Type B pancreatic cell (in vitro differentiated cells): Measurements from ENCODE around the gene ITGB1BP2. TPM values are rescaled to one million over a fixed set of nuclear protein-coding genes. Genes with fewer than 3 reads are reported as not detected.
"Not testable (repeated sequence)": the region's sequence is repeated elsewhere in the genome, so short reads cannot be mapped to it uniquely, and the experiment has no call there.

Experiments
- DNase-seq: peaks from one replicate; pipeline ENCODE4 v3.0.0; 2021; ENCODE audit warnings: mixed read lengths; ENCODE audit not compliant: unreplicated experiment; ENCODE audit errors: extremely low spot score
- H3K27ac Mint-ChIP-seq: 2 replicates; pipeline ENCODE4 v1.8.0; 2021; ENCODE audit warnings: mild to moderate bottlenecking, mixed read lengths
- H3K27me3 Mint-ChIP-seq: 2 replicates; pipeline ENCODE4 v1.8.0; 2021; ENCODE audit warnings: mixed read lengths
- H3K36me3 Mint-ChIP-seq: 2 replicates; pipeline ENCODE4 v1.8.0; 2021; ENCODE audit warnings: mixed read lengths
- H3K4me1 Mint-ChIP-seq: one replicate; pipeline ENCODE4 v1.8.0; 2021; ENCODE audit warnings: mixed read lengths; ENCODE audit not compliant: unreplicated experiment
- H3K4me3 Mint-ChIP-seq: 2 replicates; pipeline ENCODE4 v1.8.0; 2021; ENCODE audit warnings: mild to moderate bottlenecking, mixed read lengths
- H3K9me3 Mint-ChIP-seq: 2 replicates; pipeline ENCODE4 v1.8.0; 2021; ENCODE audit warnings: mixed read lengths
- CTCF ChIP-seq: fragments of 200-600 bp; sonication (generic); conservative IDR thresholded peaks from 2 replicates; pipeline ENCODE4 v1.5.0; 2021; ENCODE audit warnings: antibody characterized with exemption, mild to moderate bottlenecking
- total RNA-seq: library from RNA; stranded (reverse); gene quantifications from 2 replicates; pipeline ENCODE4 v1.2.1, GENCODE V29; 2021; ENCODE audit warnings: low replicate concordance

Gene ITGB1BP2
- total RNA-seq, 1 donor from 2014 or later, result 3.6 TPM

- H3K36me3 Mint-ChIP-seq, result no peaks in the 10 kb centered on the region
- no peaks in the 10 kb centered on the region for H3K4me1 Mint-ChIP-seq
- no peak overlapping the region for H3K27ac Mint-ChIP-seq
- no peak for DNase-seq
- H3K9me3 Mint-ChIP-seq, result no peaks in the 10 kb centered on the region
- no peaks in the 10 kb centered on the region for H3K27me3 Mint-ChIP-seq
- no peak for TF ChIP-seq CTCF
- H3K4me3 Mint-ChIP-seq, result no peak overlapping the region
Observed at GRCh38 chrX:71256856-71257255, 44.7 kb upstream of the ITGB1BP2 start.

- not testable (repeated sequence) for H3K9me3 Mint-ChIP-seq, H3K27ac Mint-ChIP-seq
Observed at GRCh38 chrX:71268624-71269023, 32.9 kb upstream of the ITGB1BP2 start.

GRCh38 chrX:71269801-71270395 is 31.7 kb upstream of the ITGB1BP2 start:
- H3K27me3 Mint-ChIP-seq, result no peaks in the 10 kb centered on the region
- no peak overlapping the region for H3K4me3 Mint-ChIP-seq
- peaks cover 6% of the 10 kb centered on the region for H3K9me3 Mint-ChIP-seq

More at GRCh38 chrX:71268624-71269023, 32.9 kb upstream of the ITGB1BP2 start:
- not testable (repeated sequence) for H3K27me3 Mint-ChIP-seq, H3K4me3 Mint-ChIP-seq, DNase-seq, H3K4me1 Mint-ChIP-seq
- H3K36me3 Mint-ChIP-seq, result peaks cover 14% of the 10 kb centered on the region

GRCh38 chrX:71272313-71272712 is 29.2 kb upstream of the ITGB1BP2 start:
- Mint-ChIP-seq H3K27ac (peak overlapping the region; percentile 12), H3K36me3 (peaks cover 14% of the 10 kb centered on the region)
- not testable (repeated sequence) for H3K9me3 Mint-ChIP-seq, H3K27me3 Mint-ChIP-seq, DNase-seq, H3K4me3 Mint-ChIP-seq, H3K4me1 Mint-ChIP-seq

More at GRCh38 chrX:71269801-71270395, 31.7 kb upstream of the ITGB1BP2 start:
- TF ChIP-seq CTCF, result no peak
- peaks cover 14% of the 10 kb centered on the region for H3K36me3 Mint-ChIP-seq
- no peaks in the 10 kb centered on the region for H3K4me1 Mint-ChIP-seq
- no peak overlapping the region for H3K27ac Mint-ChIP-seq
- no peak for DNase-seq

- not testable (repeated sequence) for H3K4me1 Mint-ChIP-seq, H3K27ac Mint-ChIP-seq, DNase-seq, H3K9me3 Mint-ChIP-seq, H3K4me3 Mint-ChIP-seq, H3K27me3 Mint-ChIP-seq, H3K36me3 Mint-ChIP-seq
Observed at GRCh38 chrX:71281300-71281699, 20.2 kb upstream of the ITGB1BP2 start.

GRCh38 chrX:71282514-71283402 is 18.8 kb upstream of the ITGB1BP2 start:
- peak overlapping the region; percentile 99 for H3K27ac Mint-ChIP-seq
- no peak for DNase-seq
- no peaks in the 10 kb centered on the region for H3K27me3 Mint-ChIP-seq
- H3K9me3 Mint-ChIP-seq, result no peaks in the 10 kb centered on the region
- no peaks in the 10 kb centered on the region for H3K36me3 Mint-ChIP-seq
- no peak for TF ChIP-seq CTCF
- no peaks in the 10 kb centered on the region for H3K4me1 Mint-ChIP-seq
- H3K4me3 Mint-ChIP-seq, result peak overlapping the region; percentile 99

GRCh38 chrX:71283403-71284143 is 18.0 kb upstream of the ITGB1BP2 start, which contains the start of gene NONO:
NONO (plus strand) TSS chrX:71283635; CDS start chrX:71290638, 7,003 bp downstream.
- Mint-ChIP-seq H3K36me3 (no peaks in the 10 kb centered on the region), H3K27me3 (no peaks in the 10 kb centered on the region), H3K9me3 (no peaks in the 10 kb centered on the region), H3K4me1 (no peaks in the 10 kb centered on the region), H3K27ac (peak within 1 kb of the TSS; percentile 99), H3K4me3 (peak within 1 kb of the TSS; percentile 99)
- peak; percentile 83 for DNase-seq
- no peak for TF ChIP-seq CTCF
